Stimulated activated CD8-positive, alpha-beta memory T cell treated with anti-CD3 and anti-CD28 coated beads, Interleukin-4, amount 100 ng/mL, for 24 hours (primary cell): ENCODE results near the gene CSTF2.

Experiments used
- DNase-seq: peaks from one replicate; pipeline ENCODE4 v3.0.0-alpha.2; 2020; ENCODE audit warnings: low read depth

Gene CSTF2

DNA sequence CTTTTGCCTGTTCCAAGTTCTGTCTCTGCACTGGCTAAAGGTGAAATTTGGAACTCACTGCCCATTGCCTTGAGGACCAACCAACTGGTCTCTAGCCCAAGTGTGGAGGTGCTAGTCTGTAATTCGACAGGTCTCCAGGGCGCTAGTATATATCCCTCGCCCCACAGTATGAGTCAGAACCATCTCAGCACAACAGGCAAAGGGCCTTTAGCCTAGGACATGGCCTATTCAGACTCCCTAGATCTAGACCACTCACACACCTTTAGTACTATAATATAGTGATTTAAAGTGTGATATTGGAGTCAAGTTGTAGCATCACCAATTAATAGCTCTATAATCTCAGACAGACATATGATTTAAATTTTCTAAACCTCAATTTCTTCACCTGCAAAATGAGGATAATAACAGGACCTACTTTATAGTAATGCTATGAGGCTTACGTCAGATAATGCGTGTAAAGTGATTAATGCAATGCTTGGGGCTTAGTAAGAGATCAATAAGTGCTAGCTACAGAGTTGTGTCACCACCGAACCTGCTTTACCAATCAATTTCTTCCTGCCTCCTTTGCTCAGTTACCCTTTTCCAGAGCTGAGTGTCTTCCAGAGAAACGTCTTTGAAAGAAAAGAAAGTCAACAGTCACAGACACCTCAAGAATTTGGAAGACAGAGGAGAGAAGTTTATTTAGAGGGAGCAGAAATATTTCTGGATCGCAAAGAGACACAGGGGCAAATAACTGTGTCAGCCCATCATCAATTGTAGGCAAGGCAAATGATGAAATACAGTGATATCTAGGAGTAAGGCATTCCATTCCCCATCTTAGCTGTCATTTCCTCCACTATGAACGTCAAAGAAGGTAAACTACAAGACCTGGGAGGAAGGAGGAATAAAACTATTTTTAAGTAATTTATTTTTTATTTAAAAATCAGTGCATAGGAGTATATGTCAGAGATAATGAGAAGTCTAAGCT, 51.7 kb downstream of the CSTF2 start:
- no peak for DNase-seq

GRCh38 chrX:100874325-100874724, 54.1 kb downstream of the CSTF2 start, which contains the start of gene NOX1:
Gene NOX1, minus strand, starts transcription at chrX:100874359. Its CDS starts 220 bp downstream, at chrX:100874139.
- no peak for DNase-seq

DNA sequence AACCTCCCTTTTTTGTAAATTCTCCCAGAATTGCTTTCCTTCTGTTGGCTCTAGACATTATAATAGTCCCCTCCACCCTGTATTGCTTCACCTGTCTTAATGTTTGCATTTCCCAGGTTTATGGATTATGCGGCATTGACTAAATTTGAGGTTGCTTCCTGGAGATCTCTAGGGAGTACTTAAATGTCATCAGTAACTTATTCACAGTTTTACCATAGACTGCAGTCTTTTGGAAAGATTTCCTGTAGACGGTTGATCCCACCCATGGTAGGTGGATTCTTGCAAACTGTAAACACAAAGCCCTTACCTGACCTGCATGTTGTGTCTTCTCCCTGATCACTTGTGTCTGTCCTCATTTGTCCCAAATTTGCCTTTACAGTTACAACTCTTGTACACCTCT, 60.2 kb downstream of the CSTF2 start:
- no peak for DNase-seq

GRCh38 chrX:100883654-100884053, 63.5 kb downstream of the CSTF2 start:
- DNase-seq: no peak
